Fibroblast of pulmonary artery (primary cell): ENCODE results near the gene RGR.

Source experiments
- DNase-seq: peaks from one replicate; pipeline ENCODE4 v3.0.0-alpha.2; 2010; ENCODE audit warnings: low read depth
- H3K4me3 ChIP-seq: replicated peaks from 2 replicates; pipeline ENCODE4 v1.5.1; 2011; ENCODE audit warnings: low read depth, mild to moderate bottlenecking, control low read depth, low read length, moderate library complexity
- CTCF ChIP-seq: IDR thresholded peaks from 2 replicates; pipeline ENCODE4 v1.5.1; 2011; ENCODE audit warnings: mild to moderate bottlenecking, control low read depth, low read length, inconsistent platforms; ENCODE audit errors: missing control alignments

The RGR gene

DNA sequence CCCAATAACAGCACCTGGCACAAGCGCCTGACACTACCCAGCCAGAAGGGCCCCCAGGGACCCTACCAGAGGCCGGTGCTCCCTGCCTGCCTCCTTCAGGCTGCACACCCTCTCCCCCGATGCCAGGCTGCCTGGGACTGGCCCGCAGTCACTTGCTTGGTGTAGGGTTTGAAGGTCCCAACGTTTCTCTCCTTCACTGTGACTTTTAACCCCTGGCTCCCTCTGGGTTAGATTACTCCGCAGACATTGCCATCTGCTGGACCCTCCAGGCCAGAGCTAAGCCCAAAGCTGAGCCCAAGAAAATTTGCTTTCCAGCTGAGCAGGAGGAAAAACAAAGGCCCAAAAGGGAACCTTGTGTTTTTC is 43.6 kb upstream of the RGR start:
- H3K4me3 ChIP-seq = no peak overlapping the region
- DNase-seq = no peak
- no peak for TF ChIP-seq CTCF

- TF ChIP-seq CTCF = no peak
- DNase-seq = no peak
- H3K4me3 ChIP-seq = no peak overlapping the region
Observed at GRCh38 chr10:84201682-84202081, 43.2 kb upstream of the RGR start.

- no peak for DNase-seq
- TF ChIP-seq CTCF = no peak
- no peak overlapping the region for H3K4me3 ChIP-seq
Observed at GRCh38 chr10:84202349-84202748, 42.5 kb upstream of the RGR start.

DNA sequence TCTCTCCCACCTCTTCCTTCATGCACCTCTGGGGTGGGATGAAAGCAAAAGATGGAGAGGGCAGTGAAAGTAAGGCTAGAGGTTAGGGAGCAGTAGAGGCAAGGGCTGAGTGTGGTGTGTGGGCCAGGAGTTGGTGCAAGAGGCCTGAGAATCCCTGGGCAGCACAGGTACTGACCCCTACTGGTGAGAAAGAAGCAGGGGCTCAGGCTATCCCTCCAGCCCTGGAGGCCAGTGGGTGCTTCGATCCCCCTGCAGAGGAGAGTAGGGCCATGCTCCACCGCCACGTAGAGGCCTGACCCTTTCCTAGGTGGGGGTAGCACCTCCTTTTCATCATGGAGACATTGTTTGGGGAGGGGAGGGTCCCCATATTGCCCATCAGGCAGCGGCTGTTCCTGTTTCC is 40.7 kb upstream of the RGR start:
- TF ChIP-seq CTCF = peak; percentile 28
- H3K4me3 ChIP-seq = no peak overlapping the region
- no peak for DNase-seq

- DNase-seq = no peak
- H3K4me3 ChIP-seq = no peak overlapping the region
- TF ChIP-seq CTCF = no peak
Observed at GRCh38 chr10:84204610-84205009, 40.2 kb upstream of the RGR start.

DNA sequence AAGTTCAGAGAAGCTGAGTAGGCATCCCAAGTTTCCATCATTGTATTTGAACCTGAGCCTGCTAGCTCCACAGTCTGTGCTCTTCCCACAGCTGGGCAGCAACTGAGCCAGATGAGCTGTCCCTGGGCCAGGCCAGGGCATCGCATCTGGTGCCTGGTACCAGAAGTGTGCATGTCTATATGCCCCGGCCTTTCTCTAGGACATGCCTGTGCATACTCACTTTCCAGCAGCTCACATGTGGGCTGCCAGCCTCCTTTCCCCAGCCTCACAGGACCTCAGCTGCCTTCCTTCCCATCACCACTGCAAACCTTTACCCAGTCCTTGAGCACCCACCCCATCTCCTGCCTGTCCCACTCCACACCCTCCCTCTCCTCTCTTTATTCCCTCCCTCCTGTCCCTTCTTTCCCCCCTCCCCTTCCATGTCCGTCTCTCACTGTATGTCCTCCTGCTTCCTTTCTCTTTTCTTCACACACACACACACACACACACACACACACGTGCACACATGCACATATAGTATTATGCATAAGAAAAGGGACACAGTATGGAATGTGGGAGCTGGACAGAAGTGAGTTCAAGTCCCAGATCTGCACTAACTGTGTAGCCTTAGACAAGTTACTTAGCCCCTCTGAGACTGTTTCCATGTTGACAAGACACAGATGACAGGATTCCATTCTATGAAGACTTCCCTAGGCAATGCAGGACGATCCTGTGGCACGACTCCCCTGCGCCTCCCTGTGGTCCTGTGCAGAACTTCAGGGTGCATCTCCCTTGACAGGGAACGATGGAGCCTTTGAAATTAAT is 39.6 kb upstream of the RGR start:
- no peak overlapping the region for H3K4me3 ChIP-seq
- TF ChIP-seq CTCF = peak; percentile 84

More for the DNA sequence above, 39.6 kb upstream of the RGR start:
- peak; percentile 43 for DNase-seq
